WTC11 (cell line): Measurements from ENCODE around the gene NHERF2. TPM values are rescaled to one million over a fixed set of nuclear protein-coding genes. Genes with fewer than 3 reads are reported as not detected.
A peak's percentile ranks its signal among the peaks of the same experiment; 100 is the strongest.

Experiments used
- CBFB ChIP-seq: sonication (generic); formaldehyde crosslinking; IDR thresholded peaks from 2 replicates; pipeline ENCODE4 v1.8.1; 2022; ENCODE audit warnings: mild to moderate bottlenecking, low read depth, missing genetic modification reagents
- CREM ChIP-seq: sonication (generic); formaldehyde crosslinking; IDR thresholded peaks from 2 replicates; pipeline ENCODE4 v1.8.1; 2022; ENCODE audit warnings: mild to moderate bottlenecking, missing genetic modification reagents, moderate library complexity
- E2F5 ChIP-seq: sonication (generic); formaldehyde crosslinking; IDR thresholded peaks from 2 replicates; pipeline ENCODE4 v1.8.1; 2022; ENCODE audit warnings: mild to moderate bottlenecking, moderate library complexity, missing genetic modification reagents
- ETV6 ChIP-seq: sonication (generic); formaldehyde crosslinking; IDR thresholded peaks from 2 replicates; pipeline ENCODE4 v1.8.1; 2022; ENCODE audit warnings: mild to moderate bottlenecking, missing genetic modification reagents
- FOXP4 ChIP-seq: sonication (generic); formaldehyde crosslinking; IDR thresholded peaks from 2 replicates; pipeline ENCODE4 v1.8.0; 2022; ENCODE audit warnings: mild to moderate bottlenecking, missing genetic modification reagents
- GRHL2 ChIP-seq: fragments of 250-450 bp; sonication (Bioruptor Pico); IDR thresholded peaks from 2 replicates; pipeline ENCODE4 v1.8.0; 2022; ENCODE audit warnings: mild to moderate bottlenecking, moderate library complexity; ENCODE audit not compliant: insufficient replicate concordance, severe bottlenecking
- HMGXB4 ChIP-seq: sonication (generic); formaldehyde crosslinking; IDR thresholded peaks from 2 replicates; pipeline ENCODE4 v1.8.1; 2023; ENCODE audit warnings: mild to moderate bottlenecking, moderate library complexity, missing genetic modification reagents
- IRF2 ChIP-seq: sonication (generic); formaldehyde crosslinking; IDR thresholded peaks from 2 replicates; pipeline ENCODE4 v1.8.0; 2022; ENCODE audit warnings: low read depth, missing genetic modification reagents, borderline replicate concordance
- NFYB ChIP-seq: sonication (generic); formaldehyde crosslinking; conservative IDR thresholded peaks from 2 replicates; pipeline ENCODE4 v1.8.0; 2022; ENCODE audit warnings: low read depth, missing genetic modification reagents
- NR1H2 ChIP-seq: sonication (generic); formaldehyde crosslinking; IDR thresholded peaks from 2 replicates; pipeline ENCODE4 v1.9.0; 2021; ENCODE audit warnings: mild to moderate bottlenecking, moderate library complexity, missing genetic modification reagents
- PREB ChIP-seq: sonication (generic); formaldehyde crosslinking; IDR thresholded peaks from 2 replicates; pipeline ENCODE4 v1.8.1; 2022; ENCODE audit warnings: mild to moderate bottlenecking, missing genetic modification reagents, moderate library complexity, borderline replicate concordance
- PRRX2 ChIP-seq: fragments of 250-450 bp; sonication (Bioruptor Pico); IDR thresholded peaks from 2 replicates; pipeline ENCODE4 v1.8.0; 2021; ENCODE audit warnings: mild to moderate bottlenecking
- TCF7 ChIP-seq: sonication (generic); formaldehyde crosslinking; IDR thresholded peaks from 2 replicates; pipeline ENCODE4 v1.8.0; 2022; ENCODE audit warnings: mild to moderate bottlenecking, low read depth, missing genetic modification reagents, moderate library complexity
- USF1 ChIP-seq: sonication (generic); formaldehyde crosslinking; IDR thresholded peaks from 2 replicates; pipeline ENCODE4 v1.8.0; 2022; ENCODE audit warnings: mild to moderate bottlenecking, missing genetic modification reagents
- USF2 ChIP-seq: sonication (generic); formaldehyde crosslinking; IDR thresholded peaks from 2 replicates; pipeline ENCODE4 v1.8.1; 2023; ENCODE audit warnings: mild to moderate bottlenecking, missing genetic modification reagents, moderate library complexity
- ZNF219 ChIP-seq: sonication (generic); formaldehyde crosslinking; IDR thresholded peaks from 2 replicates; pipeline ENCODE4 v1.8.0; 2023; ENCODE audit warnings: missing genetic modification reagents, mild to moderate bottlenecking, borderline replicate concordance
- ZNF232 ChIP-seq: sonication (generic); formaldehyde crosslinking; IDR thresholded peaks from 2 replicates; pipeline ENCODE4 v1.8.0; 2022; ENCODE audit warnings: mild to moderate bottlenecking, missing genetic modification reagents
- ZNF281 ChIP-seq: sonication (generic); formaldehyde crosslinking; IDR thresholded peaks from 2 replicates; pipeline ENCODE4 v1.8.0; 2023; ENCODE audit warnings: mild to moderate bottlenecking, missing genetic modification reagents
- ZNF423 ChIP-seq: fragments of 250-450 bp; sonication (Bioruptor Pico); IDR thresholded peaks from 2 replicates; pipeline ENCODE4 v2.1.2; 2022; ENCODE audit warnings: mild to moderate bottlenecking, moderate library complexity
- ZSCAN18 ChIP-seq: fragments of 250-450 bp; sonication (Bioruptor Pico); IDR thresholded peaks from 2 replicates; pipeline ENCODE4 v2.1.2; 2022; ENCODE audit warnings: mild to moderate bottlenecking, moderate library complexity
- total RNA-seq: library from RNA; stranded (reverse); gene quantifications from 3 replicates; pipeline ENCODE4 v1.2.3, GENCODE V29; 2021

NHERF2 gene
- total RNA-seq, 1 experiment from 2014 or later: 31.1 TPM

- TF ChIP-seq USF2 (CRISPR knock-in tag) (no peak), NFYB (CRISPR knock-in tag) (no peak), ZNF219 (no peak), CREM (CRISPR knock-in tag) (no peak), ZSCAN18 (CRISPR knock-in tag) (no peak), ZNF423 (CRISPR knock-in tag) (peak; percentile 50), TCF7 (CRISPR knock-in tag) (no peak), ZNF281 (CRISPR knock-in tag) (no peak), ZNF232 (CRISPR knock-in tag) (peak; percentile 27; the same call in 1 of the 2 replicates), HMGXB4 (0 out of 2 replicates have a peak, but pooled peaks have one; percentile 16), PRRX2 (CRISPR knock-in tag) (no peak), NR1H2 (CRISPR knock-in tag) (no peak), FOXP4 (CRISPR knock-in tag) (no peak), E2F5 (no peak), USF1 (0 out of 2 replicates have a peak, but pooled peaks have one; percentile 27), ETV6 (no peak), CBFB (CRISPR knock-in tag) (no peak), IRF2 (0 out of 2 replicates have a peak, but pooled peaks have one; percentile 46), PREB (CRISPR knock-in tag) (no peak), GRHL2 (no peak)
Observed at GRCh38 chr16:1990351-1991134, 36.2 kb upstream of the NHERF2 start (continued).
